HG02571 (cell line): Measurements from ENCODE around the gene OSER1.

Experiments used
- ATAC-seq: cut with Tn5 transposase; IDR thresholded peaks from one replicate; pipeline ENCODE4 v1.9.1; 2021; ENCODE audit warnings: mild to moderate bottlenecking, moderate library complexity; ENCODE audit not compliant: unreplicated experiment

Gene OSER1

DNA sequence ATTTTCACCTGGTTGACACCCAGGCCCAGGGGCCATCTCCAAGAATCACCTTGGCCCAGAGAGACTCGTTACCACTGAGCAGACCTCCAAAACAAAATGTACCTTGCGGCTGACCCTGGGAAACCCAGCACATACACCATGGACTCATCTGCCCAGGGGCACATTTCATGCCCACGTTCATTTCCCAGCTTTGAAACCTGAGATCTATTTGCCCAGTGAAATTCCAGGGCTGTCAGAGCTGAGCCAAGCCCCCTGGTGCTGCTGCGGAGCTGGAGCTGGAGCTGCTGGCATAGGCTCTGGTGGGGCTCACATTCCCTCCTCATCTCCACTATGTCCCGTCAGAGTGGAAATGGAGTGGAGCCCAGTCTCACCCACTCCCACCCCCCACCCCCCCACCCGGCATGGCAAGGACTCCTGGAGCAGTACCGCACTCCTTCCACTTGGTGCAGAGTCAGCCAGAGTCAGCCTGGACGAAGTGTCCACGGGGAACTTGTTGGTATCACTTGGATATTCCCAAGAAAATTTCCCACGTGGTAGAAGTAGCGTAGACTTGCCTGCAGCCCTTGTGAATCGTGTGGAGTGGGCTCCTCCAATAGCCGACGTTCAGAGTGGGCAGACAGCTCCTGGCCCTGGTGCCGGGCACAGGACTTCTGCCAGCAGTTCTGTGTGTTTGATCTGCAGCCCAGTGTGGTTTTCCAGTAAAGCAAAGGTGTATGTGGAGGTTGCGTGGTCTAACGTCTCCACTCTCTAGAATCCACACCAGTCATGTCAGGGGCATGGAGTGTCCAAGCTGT is 18.1 kb upstream of the OSER1 start:
- ATAC-seq = no peak

- no peak for ATAC-seq
Measured at GRCh38 chr20:44224637-44225036, 14.1 kb upstream of the OSER1 start.

- no peak for ATAC-seq
Measured at GRCh38 chr20:44223721-44224120, 13.2 kb upstream of the OSER1 start.

GRCh38 chr20:44222633-44223368 is 12.2 kb upstream of the OSER1 start:
- no peak for ATAC-seq

DNA sequence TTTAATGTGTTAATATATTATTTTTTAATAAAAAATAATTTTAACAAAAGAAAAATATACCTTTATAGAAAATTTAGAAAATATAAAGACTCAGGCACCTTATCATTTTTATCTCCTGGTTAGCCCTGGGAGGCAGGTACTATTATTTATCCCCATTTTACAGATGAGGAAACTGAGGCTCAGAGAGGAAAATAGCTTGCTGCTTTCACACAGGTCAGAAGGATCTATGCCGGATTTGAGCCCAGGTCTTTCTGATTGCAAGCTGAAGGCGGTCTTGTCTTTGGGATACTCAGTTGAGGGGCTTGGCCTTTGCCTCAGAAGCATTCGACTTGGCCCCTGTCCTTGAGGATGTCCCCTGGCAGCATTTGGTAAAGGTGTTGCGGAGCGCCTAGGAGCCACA is 11.5 kb upstream of the OSER1 start:
- no peak for ATAC-seq

DNA sequence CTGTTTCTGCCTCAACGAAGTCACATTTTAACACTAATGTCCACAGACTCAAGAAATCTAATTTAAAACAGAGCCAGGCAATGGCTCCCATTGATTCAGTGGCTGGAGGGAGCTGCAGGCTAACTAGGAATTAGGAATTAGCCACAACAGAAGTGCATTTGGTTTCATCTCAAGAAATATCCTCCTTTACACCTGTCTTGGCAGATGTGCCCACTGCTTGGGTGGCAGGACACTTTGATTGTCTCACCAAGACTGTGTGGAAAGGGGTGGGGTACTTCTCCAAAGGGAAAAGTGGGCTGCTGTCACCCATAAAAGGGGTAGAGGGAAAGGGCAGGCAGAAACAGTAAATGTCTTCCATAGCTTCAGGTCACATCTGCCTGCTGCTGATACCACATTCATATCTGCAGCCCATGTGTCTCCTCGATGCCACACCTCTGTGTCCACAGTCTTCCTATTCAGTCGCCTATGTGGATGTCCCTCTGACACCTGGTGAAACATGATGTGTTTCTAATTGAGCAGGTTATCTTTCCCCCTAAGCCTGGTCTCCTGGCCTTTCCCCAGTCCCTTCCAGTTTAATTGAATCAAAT is 10.9 kb upstream of the OSER1 start:
- no peak for ATAC-seq

GRCh38 chr20:44219791-44220190 is 9.2 kb upstream of the OSER1 start:
- no peak for ATAC-seq

- no peak for ATAC-seq
Measured at GRCh38 chr20:44219170-44219730, 8.7 kb upstream of the OSER1 start.

DNA sequence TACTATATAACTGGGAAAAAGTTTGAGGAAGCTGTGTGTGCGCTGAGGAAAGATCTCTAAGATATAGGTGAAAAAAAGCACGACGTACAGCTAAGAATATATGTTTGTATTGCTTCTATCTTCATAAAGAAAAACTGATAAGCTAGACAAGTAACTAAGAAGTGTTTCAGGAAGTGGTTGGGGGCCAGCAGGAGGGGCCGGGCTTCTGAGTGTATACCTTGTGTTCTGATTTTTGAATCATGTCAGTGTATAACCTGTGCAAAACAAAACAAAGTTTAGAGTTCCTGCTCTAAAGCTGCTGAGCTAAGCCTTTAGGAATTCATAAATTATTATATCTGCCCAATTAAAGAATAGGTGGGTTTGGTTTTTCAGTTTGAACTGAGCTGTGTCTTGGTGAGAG is 7.9 kb upstream of the OSER1 start:
- ATAC-seq = no peak

DNA sequence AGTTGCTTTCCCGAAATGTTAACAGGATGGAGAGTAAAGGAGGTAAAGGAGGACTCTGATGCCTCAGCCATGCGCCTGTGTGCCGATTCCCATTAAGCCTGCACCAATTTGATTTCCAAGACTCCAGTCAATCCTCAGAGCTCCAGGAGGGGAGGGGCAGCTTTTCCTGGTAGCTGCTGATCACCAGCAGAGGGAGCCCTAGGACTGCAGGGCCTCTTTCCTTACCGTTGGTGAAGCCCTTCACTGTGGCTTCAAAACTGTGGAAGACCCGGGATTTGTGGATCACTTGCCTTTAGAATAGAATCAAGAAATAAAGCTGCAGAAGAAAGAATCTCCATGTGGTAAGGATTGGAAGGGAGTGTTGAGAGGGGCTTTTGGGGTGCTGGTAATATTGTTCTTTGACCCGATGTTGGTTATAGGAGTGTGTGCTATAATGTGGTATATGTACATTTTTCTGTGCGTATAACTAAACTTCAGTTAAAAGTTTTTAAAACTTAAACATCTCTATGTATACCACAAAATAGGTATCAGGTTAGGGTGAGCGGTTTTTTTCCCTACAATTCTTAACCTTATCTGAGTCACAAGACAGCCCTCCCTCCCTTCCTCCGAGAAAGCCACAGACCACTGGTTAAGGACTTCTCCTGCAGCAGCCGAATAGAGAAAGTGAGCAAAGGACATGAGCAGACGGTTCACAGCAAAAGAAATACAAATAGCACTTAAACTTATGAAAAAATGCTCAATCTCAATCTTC is 6.9 kb upstream of the OSER1 start:
- no peak for ATAC-seq

GRCh38 chr20:44215125-44215524 is 4.6 kb upstream of the OSER1 start:
- ATAC-seq = no peak

DNA sequence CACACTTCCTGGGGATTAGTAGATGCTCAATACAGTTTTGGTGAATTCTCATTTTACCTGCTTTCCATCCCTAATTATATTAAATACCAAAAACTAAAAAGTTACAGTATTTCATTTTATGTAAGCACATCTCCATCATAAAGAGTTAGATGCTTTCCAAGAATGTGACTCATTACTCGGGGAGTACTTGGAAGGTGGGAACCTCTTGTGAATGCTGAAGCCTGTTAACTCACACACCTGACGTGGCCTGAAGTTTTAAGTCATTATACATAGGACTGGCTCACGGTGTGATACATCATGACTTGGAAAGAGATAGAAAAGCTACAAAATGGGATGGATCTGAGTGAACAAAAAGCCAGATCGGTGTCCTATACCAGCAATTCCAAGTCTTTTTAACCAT is 2.2 kb upstream of the OSER1 start:
- no peak for ATAC-seq

DNA sequence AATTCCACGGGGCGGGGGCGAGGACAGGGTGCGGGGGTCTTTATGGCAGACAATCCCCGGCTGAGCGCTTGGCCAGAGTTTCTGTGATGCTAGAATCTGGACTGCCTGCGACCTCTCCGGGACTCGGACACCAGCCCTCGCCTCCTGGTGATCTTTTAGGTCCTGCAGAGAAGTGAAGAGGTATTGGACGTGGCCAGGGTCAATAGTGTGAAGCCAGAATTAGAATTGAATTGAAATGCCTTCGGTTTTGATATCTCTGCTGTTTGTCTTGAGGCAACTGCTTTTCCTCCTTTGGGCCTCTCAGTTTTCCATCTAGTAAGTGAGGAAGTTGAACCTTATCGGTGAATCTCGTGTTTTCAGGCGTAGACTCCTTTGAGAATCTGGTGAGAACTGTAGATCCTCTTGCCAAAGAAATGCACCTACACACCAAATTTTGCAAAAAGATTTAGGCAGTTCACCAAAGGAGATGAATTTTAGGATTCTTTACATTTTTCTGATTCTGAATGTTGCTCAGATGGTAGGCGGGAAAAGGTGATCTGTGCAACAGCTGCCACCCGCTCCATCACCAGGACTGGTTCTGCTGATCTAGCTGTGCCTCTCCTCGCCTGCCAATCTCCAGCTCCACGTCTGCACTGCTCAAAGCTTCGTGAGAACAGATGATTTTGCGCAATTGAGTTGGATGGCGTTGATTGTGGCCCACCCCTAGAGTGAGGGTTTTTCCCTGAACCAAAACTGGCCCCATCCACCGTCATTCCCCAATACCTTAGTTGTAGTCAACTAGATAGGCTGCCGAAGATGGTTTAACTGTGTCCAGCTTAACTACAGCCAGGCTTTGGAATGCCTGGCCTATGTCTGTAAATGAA is 837 bp upstream of the OSER1 start:
- no peak for ATAC-seq

DNA sequence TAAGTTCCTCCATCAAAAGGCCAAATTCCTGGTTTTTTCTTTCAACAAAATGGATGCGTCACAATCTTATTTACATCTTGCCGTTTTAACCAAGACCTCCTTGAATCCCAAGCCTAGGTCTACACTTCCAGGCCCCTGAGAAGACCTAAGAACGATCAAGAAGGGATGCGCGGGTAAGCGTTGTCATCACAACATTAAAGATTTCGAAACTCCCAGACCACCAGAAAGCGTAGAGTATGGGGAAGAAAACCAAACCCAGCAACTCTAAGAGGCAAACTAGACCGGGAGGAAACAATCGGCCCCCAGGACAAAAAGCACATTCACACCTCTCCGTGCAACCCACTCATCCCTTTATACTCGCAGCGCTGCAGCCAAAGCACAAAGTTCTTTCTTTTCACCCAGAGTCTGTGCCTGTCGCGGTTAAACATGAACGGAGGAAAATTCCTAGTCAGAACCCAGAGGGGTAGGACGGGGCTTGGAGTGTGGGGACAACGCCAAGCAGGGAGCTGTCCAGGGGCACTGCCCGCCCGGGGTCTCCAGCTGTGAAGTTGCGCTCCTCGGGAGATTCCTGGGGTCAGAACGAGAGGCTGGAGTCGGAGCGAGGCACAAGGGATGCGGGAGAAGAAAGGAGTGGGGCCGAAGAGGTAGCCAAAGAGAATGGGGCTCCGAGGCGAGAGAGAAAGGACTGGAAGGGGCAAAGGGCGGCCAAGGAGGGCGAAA is 725 bp downstream of the OSER1 start:
- ATAC-seq = no peak

- no peak for ATAC-seq
Measured at GRCh38 chr20:44208770-44209169, 1.8 kb downstream of the OSER1 start.

DNA sequence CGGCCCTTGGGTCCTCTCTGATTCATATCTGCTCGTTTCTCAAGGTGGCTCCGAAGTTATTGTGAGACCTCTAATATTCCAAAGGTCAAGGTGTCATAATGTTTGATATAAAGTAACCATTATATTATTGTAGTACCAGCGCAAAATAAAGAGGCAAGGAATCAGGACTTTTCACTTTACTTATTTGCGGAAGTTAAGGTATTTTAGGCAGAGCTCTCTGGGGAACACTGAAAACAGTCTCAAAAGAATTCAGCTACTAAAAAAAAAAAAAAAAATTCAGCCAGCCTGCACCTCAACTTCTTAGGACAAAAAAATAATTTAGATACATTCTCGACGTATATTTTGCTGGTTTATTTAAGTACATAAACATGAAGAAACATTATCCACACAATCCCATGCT is 2.4 kb downstream of the OSER1 start:
- no peak for ATAC-seq

DNA sequence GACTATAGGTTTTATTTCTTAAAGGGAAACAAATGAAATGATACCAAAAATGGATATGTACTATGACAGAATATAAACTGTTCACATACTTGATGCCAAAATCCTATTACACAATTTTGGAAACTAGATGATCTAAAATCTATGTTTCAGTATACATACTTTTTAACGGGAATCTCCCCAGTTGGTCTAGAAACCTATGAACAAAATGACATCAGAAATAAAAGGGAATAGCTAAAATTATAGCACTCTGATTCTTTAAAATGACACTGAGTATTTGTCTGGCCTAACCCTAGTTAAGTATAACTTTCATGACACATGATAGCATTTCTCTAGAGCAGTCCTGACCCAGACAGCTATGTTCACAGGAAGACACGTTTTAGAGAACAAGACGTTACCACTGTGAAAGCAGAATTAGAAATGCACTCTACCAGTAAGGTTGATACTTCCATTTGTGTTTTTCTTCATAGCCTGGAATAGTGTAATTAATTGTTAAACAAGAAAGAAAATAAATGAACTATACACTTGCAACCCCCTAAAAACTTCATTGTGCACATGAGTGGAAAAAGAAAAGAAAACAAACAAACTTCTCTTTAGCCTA is 3.3 kb downstream of the OSER1 start:
- ATAC-seq = no peak

- no peak for ATAC-seq
Measured at GRCh38 chr20:44206132-44206531, 4.4 kb downstream of the OSER1 start.

GRCh38 chr20:44204832-44205215 is 5.7 kb downstream of the OSER1 start:
- no peak for ATAC-seq
